ENCODE data around the gene EML1.

Gene EML1

DNA sequence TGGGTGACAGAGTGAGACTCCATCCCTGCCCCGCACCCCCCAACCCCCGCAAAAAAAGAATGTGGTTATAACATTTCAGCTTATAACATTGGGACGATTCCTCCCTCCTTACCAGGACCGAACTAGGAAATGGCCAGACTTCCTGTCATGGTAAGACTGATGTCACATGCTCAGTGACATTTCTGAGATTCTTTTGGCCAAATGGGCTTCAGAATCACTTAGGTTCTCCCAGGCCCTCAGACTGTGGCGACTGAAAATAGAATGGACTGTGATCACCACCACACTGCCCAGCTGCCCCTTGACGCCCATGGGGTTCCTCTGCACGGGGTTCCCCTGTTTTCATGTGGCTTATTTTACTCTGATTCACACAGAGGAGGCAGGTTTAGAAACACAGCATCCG lies 157.0 kb downstream of the EML1 start:
- TF ChIP-seq CTCF (IDR thresholded peaks at IDR 0.05; ENCODE audit: extremely low read depth, missing control alignments), result no peak
- DNase-seq (ENCODE audit: low spot score), result no peak

GRCh38 chr14:99951085-99951484 lies 157.9 kb downstream of the EML1 start:
- TF ChIP-seq CTCF (IDR thresholded peaks at IDR 0.05; ENCODE audit: extremely low read depth, missing control alignments), result no peak
- no peak for DNase-seq (ENCODE audit: low spot score)

DNA sequence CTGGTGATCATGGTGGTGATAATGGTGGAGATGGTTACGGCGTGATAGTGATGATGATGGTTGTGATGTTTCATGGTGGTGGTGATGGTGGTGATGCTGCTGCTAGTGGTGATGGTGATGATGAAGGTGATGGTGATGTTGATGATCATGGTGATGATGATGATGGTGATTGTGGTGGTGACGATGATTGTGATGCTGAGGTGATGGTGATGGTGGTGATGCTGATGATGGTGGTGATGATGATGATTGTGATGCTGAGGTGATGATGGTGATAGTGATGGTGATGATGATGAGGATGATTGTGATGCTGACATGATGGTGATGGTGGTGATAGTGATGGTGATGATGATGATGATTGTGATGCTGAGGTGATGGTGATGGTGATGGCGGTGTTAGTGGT lies 158.8 kb downstream of the EML1 start:
- DNase-seq (ENCODE audit: low spot score), result no peak

DNA sequence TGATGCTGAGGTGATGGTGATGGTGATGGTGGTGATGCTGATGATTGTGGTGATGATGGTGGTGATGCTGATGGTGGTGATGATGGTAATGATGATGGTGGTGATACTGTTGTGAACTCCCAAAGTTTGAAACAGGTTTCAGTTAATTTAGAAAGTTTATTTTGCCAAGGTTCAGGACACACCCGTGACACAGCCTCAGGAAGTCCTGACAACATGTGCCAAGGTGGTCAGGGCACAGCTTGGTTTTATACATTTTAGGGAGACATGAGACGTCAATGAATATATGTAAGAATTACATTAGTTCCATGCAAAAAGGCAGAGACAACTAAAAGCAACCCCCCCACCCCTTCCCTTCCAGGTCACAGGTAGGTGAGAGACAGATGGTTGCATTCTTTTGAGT lies 159.2 kb downstream of the EML1 start:
- no peak for TF ChIP-seq CTCF (IDR thresholded peaks at IDR 0.05; ENCODE audit: extremely low read depth, missing control alignments)
- DNase-seq (ENCODE audit: low spot score), result no peak

More for the DNA sequence above, 158.8 kb downstream of the EML1 start:
- no peak for TF ChIP-seq CTCF (IDR thresholded peaks at IDR 0.05; ENCODE audit: extremely low read depth, missing control alignments)

DNA sequence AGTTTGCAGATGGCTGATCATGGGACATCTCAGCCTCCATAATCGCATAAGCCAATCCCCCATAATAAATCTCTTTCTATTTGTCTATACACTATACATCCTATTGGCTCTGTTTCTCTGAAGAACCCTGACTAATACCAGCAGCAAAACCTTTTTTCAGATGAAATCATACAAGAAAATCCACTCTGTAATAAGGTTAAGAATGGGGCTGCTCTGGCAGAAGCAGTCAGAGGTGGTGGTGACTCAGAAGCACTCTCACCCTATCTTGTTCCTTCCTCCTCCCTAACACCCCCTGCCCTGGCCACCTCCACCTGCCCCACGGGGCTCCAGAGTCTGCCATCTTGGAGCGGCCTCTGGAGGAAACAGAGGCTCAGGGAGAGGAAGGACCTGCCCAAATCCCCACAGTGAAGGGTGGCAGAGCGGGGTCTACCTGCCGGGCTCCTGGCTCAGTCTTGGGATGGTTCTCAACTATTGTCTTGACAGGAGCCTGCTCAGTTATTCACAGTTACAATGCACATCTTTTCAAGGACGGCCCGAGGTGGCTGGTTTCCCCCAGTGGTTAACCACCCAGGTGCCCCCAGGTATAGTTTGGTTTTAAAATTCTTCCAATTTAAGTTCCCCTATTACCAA lies 162.7 kb downstream of the EML1 start:
- no peak for TF ChIP-seq CTCF (IDR thresholded peaks at IDR 0.05; ENCODE audit: extremely low read depth, missing control alignments)

DNA sequence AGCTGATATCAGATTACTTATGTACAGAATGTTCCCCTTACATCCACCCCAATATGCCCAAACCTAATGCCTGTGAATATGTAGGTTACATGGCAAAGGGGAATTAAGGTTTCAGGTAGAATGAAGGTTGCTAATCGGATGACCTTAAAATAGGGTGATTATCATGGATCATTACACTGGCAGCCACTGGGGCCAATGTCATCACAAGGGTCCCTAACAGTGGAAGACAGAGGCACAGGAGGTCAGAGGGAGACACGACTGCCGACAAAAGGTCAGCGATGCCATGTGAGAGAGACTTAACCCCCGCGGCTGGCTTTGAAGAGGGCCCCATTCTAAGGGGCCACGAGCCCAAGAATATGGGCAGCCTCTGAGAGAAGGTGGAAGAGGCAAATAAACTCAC lies 165.2 kb downstream of the EML1 start:
- no peak for DNase-seq (ENCODE audit: low spot score)
- no peak for TF ChIP-seq CTCF (IDR thresholded peaks at IDR 0.05; ENCODE audit: extremely low read depth, missing control alignments)

More for the DNA sequence above, 162.7 kb downstream of the EML1 start:
- DNase-seq (ENCODE audit: low spot score), result no peak

DNA sequence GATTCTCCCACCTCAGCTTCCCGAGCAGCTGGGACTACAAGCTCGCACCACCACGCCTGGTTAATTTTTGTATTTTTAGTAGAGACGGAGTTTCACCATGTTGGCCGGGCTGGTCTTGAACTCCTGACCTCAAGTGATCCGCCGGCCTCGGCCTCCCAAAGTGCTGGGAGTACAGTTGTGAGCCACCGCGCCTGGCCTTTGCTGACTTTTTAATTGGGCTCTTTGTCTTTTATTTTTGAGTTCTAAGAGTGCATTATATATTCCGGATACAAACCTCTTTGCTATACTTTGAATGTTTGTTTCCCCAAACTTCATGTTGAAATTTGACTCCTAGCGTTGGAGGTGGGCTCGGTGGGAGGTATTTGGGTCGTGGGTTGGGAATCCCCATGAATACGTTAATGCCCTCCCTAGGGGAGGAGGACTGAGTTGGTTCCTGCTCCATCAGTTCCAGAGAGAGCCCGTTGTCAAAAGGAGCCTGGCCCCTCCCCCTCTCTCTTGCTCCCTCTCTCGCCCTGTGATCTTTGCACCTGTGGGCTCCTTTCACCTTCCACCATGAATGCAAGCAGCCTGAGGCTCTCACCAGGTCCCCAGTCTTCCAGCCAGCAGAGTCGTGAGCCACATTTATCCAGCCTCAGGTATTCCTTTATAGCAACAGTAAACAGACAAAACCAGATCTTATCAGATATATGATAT lies 168.8 kb downstream of the EML1 start:
- no peak for DNase-seq (ENCODE audit: low spot score)

More for the DNA sequence above, 168.8 kb downstream of the EML1 start:
- no peak for TF ChIP-seq CTCF (IDR thresholded peaks at IDR 0.05; ENCODE audit: extremely low read depth, missing control alignments)

Data from GM20000 (cell line).